Hematopoietic multipotent progenitor cell treated with erythropoietin and hydrocortisone succinate and interleukin-3 and kit ligand, for 6 days (in vitro differentiated cells): ENCODE results near the gene CNTN5.
A peak's percentile ranks its signal among the peaks of the same experiment; 100 is the strongest.
"Not testable (repeated sequence)": the region's sequence is repeated elsewhere in the genome, so short reads cannot be mapped to it uniquely, and the experiment has no call there.

Experiments
- DNase-seq: peaks from one replicate; pipeline ENCODE4 v3.0.0-alpha.2; 2015

Gene CNTN5

DNA sequence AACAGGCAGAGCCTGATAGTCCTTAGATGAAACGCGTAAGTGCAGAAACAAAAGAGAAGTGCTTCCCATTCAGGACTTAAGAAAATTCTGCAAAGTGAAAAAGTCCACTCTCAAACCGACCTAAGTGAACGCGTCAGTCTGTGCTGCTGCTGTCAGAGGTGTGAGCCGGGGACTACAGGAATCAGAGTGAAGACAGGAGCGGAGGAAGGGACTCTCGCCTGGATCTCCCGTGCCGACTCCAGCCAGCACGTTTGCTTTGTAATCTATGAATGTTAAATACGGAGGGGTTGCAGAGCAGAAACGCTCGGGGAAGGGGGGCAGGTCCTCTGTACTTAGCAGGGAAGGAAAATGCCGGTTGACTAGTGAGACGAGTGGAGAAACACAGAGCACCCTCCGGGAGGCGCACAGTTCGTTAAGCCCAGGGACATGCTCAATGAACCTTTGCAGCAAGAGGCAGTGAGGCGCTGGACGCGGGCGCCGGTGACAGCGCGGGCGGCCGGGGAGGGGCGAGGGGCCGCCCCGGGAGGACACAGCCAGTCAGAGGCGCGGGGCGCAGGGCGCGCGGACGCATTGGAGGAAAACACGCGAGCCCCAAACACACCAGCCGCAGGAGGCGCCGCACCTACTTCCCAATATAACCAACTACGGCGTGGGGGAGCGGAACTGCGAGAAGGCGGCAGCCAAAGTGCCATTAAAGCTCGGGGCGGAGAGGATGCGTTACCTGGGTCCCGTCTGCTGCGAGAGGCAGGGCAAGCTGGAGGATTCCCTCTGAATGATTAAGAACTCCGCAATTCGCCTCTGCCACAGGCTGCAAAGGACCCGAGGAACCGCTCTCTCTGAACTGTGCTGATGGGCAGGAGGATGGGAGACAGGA, at the start of gene CNTN5:
TSS of gene CNTN5 (plus strand) at position 598 of the 874 bp plus-strand sequence.
- DNase-seq, result peak; percentile 32

DNA sequence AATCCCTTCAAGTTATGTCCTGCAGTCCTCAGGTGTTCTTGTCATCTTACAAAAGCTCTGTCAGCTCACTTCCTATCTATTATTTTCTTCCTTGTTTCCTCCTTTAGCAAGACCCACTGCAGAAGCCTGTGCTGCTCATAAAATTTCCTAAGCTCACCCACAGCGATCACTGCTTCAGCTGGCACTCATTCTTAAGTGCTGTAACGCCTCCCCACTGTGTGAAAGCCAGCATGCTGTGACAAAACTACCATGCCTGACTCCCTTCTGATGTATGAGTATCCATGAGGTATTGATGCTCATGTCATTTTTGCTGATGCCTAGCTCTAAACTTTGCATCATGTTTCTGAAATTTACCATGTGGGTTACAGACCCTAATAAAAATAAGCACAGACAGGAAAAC, 41.5 kb upstream of the CNTN5 start:
- no peak for DNase-seq

DNA sequence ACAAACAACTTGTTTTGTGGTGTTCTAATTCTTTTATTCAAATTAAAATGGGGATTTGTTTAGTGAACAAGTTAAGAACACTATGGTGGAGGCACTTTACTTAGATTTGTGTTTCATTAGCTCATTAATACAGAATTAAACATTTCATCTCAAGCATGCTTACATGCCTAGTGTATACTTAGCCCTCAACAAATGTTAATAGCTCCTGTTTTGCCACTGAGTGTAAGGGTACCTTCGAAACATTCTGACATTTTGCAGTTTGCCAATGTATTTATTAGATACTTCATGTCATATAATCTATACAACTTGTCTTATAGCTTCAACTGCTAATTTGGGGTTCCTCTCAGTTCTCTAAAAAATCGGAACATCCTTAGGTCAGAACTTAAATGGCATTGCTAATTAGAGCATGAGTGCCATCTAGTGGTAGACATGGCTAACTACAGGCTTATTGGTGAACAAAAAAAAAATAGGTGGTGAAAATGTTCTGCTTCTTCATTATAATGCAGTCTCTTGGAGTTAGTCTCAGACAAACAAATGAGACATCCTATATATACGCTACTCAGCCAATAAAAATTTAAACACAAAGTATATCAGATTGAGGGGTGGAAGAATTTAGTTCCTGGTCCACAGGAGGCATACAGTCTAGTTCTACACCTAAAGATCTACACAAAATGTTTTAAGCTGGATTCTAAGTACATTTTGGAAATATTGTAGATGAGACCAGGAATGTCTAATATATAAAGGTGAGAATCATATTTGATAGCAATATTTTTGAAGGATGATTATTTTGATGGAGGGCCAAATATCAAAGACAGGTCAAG, 4.9 kb upstream of the CNTN5 start:
- peak; percentile 72 for DNase-seq

DNA sequence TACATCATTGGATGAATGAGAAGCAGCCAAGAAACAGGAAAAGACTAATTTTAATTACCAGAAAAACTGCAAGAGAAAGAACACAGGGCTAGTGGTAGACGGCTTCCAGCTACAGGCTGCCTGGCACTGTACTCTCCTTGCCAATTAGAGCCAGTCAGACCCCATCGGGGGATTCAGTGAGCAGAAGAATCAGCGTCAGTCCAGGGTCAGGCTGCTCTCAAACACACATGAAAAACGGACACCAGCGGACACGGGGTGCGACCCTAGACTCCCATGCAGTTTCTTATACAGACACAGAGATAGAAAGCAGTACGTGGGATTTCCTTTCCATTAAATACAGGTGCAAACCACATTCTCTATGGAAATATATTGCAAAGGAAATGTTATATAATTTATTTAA, 1.1 kb upstream of the CNTN5 start:
- DNase-seq, result no peak

DNA sequence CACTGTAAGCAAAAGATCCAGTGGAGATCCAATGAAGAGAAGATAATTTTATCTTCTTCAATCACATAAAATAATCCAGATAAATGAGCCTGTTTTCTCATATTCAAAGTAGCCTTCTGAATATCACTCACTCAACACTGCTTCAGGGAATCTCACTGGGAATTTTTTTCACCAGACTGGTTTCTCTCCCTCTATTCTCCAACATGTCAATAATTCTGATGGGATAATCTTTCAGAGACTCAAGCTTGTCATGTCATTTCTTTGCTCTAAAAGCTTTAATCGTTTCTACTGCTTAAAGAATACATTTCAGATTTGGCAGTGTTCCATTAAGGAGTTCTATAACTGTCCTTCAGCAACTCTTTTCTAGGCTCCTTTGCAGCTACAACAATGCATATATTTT, 16.3 kb downstream of the CNTN5 start:
- DNase-seq, result no peak

DNA sequence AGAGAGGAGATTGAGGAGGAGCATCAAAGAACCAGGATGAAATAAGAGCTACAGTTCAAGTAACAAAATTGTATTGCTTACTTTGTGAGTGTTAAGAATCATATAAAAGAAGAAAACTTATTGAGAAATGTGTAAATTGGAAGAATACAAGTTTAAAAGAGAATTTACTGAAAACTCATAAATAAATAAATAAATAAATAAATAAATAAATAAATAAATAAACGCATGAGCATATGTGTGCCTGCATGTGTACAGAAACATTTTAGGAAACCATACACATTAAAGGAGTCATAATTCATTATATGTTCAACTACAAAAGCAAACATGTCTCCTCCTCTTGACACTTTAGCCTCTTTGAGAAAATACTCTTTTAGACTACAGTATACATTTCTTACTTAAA, 42.6 kb downstream of the CNTN5 start:
- DNase-seq, result no peak

DNA sequence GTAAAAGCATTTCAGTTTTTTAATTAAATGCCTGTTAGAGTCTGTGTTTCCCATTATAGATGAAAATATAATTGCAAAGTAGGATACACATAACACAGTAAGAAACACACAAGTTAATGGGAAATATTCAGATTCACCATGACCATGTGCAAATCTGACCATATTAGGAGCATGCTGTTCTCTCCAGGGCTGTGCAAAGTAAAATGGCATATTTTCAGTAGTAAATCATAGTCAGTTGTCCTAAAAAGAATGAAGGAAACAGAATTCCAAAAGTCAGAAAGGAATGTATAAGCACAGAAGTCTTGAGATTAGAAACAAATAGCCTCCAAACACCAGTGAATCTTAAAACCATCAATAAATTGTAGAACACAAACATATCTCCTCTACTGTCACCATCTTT, 44.4 kb downstream of the CNTN5 start:
- no peak for DNase-seq

DNA sequence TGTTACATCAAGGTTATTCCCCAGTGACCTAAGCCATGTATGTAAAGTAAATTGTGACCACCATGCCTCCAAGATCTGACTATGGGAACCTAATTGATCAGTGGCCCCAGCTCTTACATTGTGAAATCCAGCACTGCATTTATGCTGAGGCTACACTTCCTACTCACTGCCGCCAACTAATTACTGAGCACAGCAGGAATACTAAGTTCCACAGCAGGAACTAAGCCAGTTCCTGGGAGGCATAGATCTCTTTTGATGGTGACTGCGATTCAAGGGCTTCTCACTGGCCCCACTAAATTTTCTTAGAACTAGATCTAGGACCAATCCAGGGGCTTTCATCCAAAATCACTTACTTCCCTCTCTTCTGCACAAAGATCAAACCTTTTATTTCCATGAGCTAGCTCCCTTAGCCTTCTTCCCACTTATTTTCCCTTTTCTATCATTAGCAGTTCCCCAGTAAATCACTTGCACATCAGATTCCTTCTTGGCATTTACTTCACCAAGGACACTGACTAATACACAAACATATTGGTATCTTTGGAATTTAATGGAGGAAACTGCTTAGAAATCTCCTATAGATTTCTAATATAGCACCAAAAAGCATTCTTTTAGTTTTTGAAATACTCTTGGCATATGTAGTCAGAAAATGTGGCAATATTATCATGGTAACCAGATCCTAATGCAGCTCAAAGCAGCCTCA, 46.0 kb downstream of the CNTN5 start:
- DNase-seq, result no peak

DNA sequence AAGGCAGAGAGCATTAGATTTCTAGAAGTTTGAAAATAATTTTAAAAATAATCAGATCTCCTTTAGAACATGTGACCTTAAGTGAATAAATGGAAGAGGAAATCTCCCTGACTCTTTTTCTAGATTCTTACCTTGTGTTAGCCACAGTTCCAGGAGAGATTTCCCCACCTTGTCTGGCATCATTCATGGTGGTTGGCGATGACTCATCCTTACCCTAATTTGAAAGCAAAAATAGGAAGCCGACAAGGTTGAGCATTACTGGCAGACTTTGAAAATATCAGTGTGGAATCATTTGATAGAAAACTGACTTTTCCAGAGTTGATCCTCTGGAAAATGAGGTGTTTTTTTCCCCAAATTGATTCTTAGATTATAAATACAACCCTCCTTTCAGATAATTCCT, 48.1 kb downstream of the CNTN5 start:
- no peak for DNase-seq

DNA sequence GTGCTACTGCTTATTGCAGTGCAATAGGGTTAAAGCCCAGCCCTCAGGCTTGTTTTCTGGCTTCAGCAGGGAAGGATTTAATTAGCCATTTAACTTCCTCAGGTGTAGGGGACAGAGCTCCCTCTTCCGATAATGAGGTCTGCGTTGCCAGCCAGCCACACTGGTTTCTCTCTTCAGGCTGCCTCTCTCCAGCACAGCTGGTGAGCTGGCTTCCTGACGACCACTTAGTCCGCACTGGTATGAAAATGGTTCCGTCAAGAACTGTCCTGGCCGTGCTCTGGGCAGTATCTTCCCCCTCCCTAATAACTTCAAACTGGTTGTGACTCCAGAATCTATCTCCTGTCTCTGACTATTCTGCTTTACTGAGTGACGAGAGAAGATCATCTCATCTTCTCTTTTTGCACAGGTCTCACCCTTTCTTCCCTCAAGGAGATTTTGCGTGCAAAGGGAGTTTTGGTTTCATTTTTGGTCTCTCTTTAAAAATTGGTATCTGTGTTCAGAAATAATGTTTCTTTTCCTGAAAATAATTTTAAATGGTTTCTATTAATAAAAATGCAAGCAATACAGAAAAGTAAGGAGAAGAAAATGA, 49.2 kb downstream of the CNTN5 start:
- peak; percentile 1 for DNase-seq

DNA sequence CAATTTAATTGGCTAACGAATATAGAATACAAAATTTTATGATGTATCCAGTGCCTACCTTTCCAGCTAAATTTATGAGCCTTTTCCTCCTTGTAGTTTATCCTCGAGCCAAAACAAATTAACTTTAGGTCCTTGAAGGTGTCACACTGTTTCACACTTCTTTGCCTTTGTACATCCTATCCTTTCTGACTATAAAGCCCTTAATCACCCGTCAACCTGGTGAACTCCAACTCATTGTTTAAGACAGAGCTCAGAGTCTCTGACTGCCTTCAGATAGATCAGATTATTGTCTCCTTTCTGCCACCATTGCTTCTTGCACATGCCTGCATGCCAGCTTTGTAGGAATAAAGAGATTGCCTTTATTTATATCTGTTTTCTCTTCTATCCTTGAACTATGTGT, 58.8 kb downstream of the CNTN5 start:
- no peak for DNase-seq

DNA sequence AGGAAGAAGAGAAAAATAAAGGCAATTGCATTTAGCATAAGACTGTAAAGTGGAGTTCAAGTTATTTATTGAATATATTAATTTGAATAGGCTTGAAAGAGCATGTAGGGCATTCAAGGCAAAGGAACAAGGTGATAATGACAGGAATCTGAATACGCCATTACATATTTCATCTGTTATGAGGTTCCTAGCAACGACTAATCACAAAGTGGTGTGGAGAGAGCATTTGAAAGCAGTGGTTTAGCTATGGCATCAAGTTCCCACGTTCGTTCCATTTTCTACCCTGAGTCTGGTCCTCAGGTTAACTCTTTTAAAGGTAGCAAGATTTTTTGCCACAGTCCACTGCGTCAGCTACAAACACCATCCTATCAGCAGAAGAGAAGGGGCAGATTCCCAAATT, 59.4 kb downstream of the CNTN5 start:
- DNase-seq, result no peak

DNA sequence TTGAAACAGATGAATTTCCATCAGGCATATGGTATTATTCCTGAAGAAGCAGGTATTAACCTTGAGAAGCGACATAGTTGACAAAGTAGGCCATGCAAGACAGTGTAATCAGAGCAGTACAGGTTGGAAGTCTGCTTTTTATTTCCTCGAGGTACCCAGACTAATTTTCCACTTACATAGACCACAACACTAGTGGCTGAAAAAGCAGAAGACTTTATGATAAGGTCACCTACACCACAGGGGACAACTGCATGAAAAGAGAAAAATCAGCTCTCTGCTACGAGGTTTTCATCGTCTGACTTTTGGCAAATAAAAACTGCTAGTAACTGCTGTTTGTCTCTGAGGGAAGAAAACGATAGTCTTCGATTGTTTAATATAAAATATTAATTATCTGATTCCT, 77.5 kb downstream of the CNTN5 start:
- no peak for DNase-seq

DNA sequence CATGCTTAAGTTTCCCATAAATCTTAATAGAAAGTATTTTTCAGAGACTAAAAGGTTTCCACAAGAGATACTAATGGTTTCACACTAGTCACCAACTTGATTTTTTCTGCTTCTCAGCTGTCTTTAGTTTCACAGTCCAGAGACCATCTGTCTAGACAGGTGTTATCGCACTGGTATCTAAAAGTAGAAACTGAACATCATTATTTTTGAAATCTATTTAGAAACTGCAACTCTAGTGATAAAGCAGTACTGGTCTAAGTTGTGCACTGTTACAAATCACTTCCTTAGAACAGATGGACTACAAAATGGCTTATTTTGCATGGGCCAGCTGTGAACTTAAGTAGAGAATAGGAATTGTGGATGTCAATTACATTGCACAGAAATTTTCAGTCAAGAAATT, 78.0 kb downstream of the CNTN5 start:
- no peak for DNase-seq

DNA sequence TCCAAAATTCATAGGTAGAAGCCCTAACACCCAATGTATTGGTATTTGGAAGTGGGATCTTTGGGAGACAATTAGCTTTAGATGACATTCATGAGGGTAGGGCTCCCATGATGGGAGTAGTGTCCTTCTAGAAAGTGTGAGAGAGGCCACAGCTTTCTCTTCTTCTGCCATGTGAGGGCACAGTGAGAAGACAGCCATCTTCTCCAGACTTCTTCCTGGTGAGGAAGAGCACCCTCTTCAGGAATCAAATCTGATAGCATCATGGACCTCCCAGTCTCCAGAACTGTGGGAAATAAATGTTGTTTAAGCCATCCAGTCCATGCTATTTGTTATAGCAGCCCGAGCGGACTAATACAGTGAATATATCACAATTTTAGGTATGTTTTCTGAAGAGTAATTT, 96.9 kb downstream of the CNTN5 start:
- no peak for DNase-seq

DNA sequence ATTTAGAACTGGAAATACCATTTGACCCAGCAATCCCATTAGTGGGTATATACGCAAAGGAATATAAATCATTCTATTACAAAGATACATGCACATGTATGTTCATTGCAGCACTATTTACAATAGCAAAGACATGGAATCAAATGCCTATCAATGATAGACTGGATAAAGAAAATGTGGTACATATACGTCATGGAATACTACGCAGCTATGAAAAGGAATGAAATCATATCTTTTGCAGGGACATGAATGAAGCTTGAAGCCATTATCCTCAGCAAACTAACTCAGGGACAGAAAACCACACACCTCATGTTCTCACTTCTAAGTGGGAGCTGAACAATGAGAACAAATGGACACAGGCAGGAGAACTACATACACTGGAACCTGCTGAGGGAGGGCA, 113.1 kb downstream of the CNTN5 start:
- DNase-seq, result not testable (repeated sequence)

DNA sequence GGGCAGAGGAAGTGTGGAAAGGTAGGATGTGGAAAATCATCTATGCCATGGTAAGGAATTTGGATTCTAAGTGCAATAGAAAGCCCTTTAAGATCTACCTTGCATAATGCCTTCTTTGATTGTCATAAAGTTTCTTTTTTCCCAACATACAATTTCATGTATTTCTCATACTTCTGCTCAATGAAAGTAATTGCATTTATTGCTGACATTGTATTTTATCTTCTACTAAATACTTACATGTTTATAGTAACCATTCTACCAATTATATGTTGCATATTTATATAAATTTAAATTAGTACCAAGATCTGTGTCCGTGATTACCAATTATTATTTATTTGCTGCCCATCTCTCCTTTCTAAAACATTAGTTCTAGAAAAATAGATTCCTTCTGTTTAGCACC, 114.8 kb downstream of the CNTN5 start:
- no peak for DNase-seq

DNA sequence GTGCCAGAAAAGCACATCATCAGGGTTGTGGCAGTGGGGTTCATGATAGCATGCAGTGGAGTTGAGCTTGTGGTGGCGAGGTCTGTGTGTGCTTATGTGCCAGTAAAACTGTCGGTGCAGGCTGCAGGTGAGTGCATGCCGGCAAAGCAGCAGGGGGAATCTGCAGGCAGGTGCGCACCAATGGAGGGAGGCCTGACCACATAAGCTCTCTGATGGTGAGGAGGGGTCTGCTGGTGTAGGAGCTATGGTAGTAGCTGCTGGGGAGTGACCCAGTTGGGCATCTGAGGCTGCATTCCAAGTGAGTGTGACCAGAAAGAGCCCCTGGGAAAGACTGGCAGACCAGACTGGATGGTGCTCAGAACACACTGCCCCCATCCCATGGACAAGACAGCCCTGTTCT, 121.5 kb downstream of the CNTN5 start:
- no peak for DNase-seq

DNA sequence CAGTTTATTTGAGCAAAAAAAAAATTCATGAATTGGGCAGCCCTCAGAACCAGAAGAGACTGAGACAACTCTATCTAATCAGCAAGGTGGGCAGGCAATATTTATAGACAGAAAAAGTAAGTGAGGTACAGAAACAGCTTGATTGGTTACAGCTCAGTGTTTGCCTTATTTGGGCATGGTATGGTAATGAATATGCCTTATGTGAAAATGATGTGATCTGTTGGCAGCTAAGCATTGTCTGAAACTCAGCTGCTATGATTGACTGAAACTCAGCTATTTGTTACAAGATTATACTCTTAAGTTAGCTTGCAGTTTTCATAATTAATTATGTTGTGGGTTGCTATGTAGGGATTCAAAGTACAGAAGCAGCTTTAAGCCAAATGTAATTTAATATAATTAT, 127.6 kb downstream of the CNTN5 start:
- DNase-seq, result no peak

DNA sequence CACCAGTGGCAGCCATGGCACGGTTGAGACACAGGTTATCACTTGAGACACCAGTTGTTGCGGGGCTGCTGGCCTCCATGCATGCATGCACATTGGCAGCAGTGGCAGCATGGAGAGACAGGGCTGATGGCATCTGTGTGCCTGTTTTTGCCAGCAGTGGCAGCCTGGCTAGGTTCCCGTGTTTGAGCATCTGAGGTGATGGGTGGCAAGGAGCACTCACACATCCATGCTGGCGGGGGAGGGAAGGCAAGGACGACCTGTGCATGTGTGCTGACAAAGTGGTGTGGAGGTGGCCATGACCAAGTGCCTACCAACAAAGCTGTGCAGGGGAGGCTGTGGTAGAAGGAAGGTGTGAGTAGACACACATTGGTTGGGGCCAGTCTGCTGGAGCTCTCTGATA, 133.5 kb downstream of the CNTN5 start:
- no peak for DNase-seq

DNA sequence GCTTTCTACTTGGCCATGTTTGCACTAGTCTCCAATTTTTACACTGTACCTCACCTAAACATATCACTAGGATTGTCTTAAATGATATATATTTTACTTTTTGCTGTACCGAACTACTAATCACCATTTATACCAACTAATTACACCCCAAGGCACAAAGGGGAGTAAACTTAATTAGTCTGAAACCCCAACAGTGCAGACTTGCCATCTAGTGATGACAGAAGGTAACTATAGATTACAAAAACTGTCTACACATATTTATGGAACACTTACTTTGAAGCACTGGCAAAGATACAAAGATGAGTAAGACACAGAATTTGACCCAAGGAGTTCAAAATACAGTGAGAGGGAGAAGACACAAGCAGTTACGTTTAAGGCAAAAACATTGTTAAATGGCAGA, 139.7 kb downstream of the CNTN5 start:
- DNase-seq, result no peak

DNA sequence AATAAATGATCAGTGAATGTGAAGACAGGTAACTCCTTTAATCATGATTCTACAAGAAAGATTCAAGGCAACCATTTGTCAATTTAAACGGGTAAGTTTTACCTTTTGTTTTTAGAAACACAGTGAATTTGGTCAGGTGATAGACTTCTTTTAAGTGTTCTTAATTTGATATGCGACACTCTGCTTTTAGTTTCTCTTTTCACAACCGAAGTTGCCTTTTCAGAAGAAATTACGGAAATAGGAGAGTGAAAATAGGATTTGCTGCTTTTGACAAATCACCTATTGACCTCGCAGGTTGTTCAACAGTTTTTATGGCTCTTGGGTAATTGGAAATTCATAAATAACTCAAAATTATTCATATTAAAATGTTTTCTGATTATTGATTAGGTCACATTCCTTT, 142.1 kb downstream of the CNTN5 start:
- no peak for DNase-seq

DNA sequence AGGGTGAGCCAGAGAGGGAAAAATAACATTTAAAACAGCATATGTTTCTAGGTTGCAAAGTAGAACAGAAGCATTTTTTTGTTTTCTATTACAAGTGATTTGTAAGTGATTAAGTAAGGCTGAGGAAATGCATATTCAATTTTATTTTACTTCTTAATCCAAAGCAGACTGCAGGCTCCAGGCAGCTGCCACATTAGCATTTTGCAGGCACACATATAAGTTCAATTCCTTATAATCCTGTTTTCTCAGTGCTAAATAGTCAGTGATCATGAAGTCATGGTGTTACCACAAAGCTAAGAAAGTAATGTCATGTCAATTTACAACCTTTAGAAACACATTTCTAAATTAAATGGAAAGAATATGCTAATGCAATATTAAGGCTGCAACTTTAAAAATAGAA, 149.8 kb downstream of the CNTN5 start:
- no peak for DNase-seq
